DND-41 (cell line): ENCODE data around the gene RNF43.

Experiments used
- ATAC-seq: fragments of 200-7000 bp; cut with Tn5 transposase; 3 replicates; pipeline ENCODE4 v1.9.1; 2021; ENCODE audit warnings: low read depth; ENCODE audit not compliant: insufficient read depth
- DNase-seq: peaks from one replicate; pipeline ENCODE4 v3.0.0-alpha.2; 2020
- H2AFZ ChIP-seq: 2 replicates; pipeline ENCODE4 v1.6.0; 2012; ENCODE audit warnings: low read depth, low read length
- H3K27ac ChIP-seq: 2 replicates; pipeline ENCODE4 v1.5.1; 2012; ENCODE audit warnings: low read length, inconsistent platforms
- H3K27me3 ChIP-seq: fragments of 200-600 bp; sonication (generic); 2 replicates; pipeline ENCODE4 v1.6.0; 2012; ENCODE audit warnings: low read length, mild to moderate bottlenecking, inconsistent platforms; ENCODE audit not compliant: insufficient read depth, poor library complexity
- H3K36me3 ChIP-seq: 2 replicates; pipeline ENCODE4 v1.5.1; 2012; ENCODE audit warnings: low read length, inconsistent platforms; ENCODE audit not compliant: insufficient read depth
- H3K4me1 ChIP-seq: 2 replicates; pipeline ENCODE4 v1.5.1; 2012; ENCODE audit warnings: mild to moderate bottlenecking, low read length; ENCODE audit not compliant: insufficient read depth
- H3K4me2 ChIP-seq: 2 replicates; pipeline ENCODE4 v1.6.0; 2012; ENCODE audit warnings: mild to moderate bottlenecking, moderate library complexity, low read length, inconsistent platforms; ENCODE audit not compliant: insufficient read depth
- H3K4me3 ChIP-seq, 2 experiments: fragments of 200-600 bp in 1 of 2; shearing (Covaris generic) in 1 of 2; 2 replicates each; pipeline ENCODE4 v1.5.1; 2012 to 2016; ENCODE audit warnings: inconsistent platforms in 2 of 2, low read length in 2 of 2, mild to moderate bottlenecking in 2 of 2, low read depth in 1 of 2, moderate library complexity in 1 of 2
- H3K79me2 ChIP-seq: 2 replicates; pipeline ENCODE4 v1.6.0; 2012; ENCODE audit warnings: low read length, inconsistent platforms; ENCODE audit not compliant: insufficient read depth
- H3K9ac ChIP-seq: 2 replicates; pipeline ENCODE4 v1.6.0; 2012; ENCODE audit warnings: low read depth, mild to moderate bottlenecking, inconsistent platforms, low read length, moderate library complexity
- H3K9me3 ChIP-seq: 2 replicates; pipeline ENCODE4 v1.5.1; 2012; ENCODE audit warnings: low read length, moderate library complexity, mild to moderate bottlenecking, inconsistent platforms; ENCODE audit not compliant: insufficient read depth, severe bottlenecking
- H4K20me1 ChIP-seq: 2 replicates; pipeline ENCODE4 v1.6.0; 2012; ENCODE audit warnings: low read length; ENCODE audit not compliant: insufficient read depth
- EZH2 ChIP-seq: IDR thresholded peaks from 3 replicates; pipeline ENCODE4 v1.6.1; 2012; ENCODE audit warnings: borderline replicate concordance, low read depth, mild to moderate bottlenecking, moderate library complexity, low read length, inconsistent platforms; ENCODE audit not compliant: severe bottlenecking
- TF ChIP-seq, protein P1 (sequence below): IDR thresholded peaks from 2 replicates; pipeline ENCODE4 v1.5.1; 2012; ENCODE audit warnings: borderline replicate concordance, low read length, moderate library complexity, mild to moderate bottlenecking; ENCODE audit not compliant: poor library complexity, severe bottlenecking; ENCODE audit errors: extremely low read depth

The RNF43 gene

DNA sequence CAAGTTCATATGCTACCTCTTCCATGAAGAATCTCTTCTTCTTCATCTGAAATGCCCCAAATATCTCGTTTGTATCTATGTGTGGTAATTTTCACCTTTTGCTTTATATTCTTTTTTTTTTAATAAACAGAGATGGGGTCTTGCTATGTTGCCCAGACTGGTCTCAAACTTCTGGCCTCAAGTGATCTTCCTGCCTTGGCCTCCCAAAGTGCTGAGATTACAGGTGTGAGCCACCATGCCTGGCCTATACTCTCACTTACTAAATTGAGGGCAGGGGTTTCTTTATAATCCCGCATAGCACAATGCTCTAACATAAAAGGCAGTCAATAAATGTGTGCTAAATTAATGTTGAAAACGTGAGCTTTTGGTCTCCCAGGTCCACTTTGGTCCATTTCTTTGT lies 30.6 kb downstream of the RNF43 start:
- Histone ChIP-seq H3K27me3 (peaks cover 5% of the 10 kb centered on the region), H3K9me3 (no peaks in the 10 kb centered on the region), H3K4me2 (no peak overlapping the region), H2AFZ (no peak overlapping the region), H3K79me2 (no peaks in the 10 kb centered on the region), H4K20me1 (no peaks in the 10 kb centered on the region), H3K4me3 (no peak overlapping the region), H3K36me3 (no peaks in the 10 kb centered on the region), H3K4me1 (peaks cover 10% of the 10 kb centered on the region), H3K9ac (no peak overlapping the region), H3K27ac (no peak overlapping the region)
- ATAC-seq (no peak), DNase-seq (no peak)
- TF ChIP-seq EZH2, result no peak
- TF ChIP-seq, protein P1, sequence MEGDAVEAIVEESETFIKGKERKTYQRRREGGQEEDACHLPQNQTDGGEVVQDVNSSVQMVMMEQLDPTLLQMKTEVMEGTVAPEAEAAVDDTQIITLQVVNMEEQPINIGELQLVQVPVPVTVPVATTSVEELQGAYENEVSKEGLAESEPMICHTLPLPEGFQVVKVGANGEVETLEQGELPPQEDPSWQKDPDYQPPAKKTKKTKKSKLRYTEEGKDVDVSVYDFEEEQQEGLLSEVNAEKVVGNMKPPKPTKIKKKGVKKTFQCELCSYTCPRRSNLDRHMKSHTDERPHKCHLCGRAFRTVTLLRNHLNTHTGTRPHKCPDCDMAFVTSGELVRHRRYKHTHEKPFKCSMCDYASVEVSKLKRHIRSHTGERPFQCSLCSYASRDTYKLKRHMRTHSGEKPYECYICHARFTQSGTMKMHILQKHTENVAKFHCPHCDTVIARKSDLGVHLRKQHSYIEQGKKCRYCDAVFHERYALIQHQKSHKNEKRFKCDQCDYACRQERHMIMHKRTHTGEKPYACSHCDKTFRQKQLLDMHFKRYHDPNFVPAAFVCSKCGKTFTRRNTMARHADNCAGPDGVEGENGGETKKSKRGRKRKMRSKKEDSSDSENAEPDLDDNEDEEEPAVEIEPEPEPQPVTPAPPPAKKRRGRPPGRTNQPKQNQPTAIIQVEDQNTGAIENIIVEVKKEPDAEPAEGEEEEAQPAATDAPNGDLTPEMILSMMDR, result no peak

DNA sequence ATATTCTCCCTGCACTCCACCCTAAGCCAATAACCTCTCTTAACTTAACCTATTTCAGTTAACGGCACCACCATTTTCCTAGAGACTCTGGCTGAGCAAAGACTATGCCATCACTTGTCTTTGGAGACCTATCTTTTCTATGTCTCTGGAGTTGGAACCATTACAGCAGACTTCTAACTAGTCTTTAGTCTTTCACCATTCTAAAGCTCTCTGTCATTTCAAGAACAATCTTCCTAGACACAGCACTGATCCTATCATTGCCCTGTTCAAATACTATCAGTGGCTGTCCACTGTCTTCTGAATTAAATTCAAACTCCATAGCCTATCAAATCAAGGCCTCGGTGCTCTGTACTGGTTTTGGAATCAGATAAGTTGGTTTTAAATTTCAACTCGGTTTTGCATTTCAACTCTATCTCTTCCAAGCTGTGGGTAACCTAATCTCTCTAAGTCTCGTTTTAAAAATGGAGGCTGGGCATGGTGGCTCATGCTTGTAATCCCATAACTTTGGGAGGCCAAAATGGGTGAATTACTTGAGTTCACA lies 31.9 kb downstream of the RNF43 start:
- TF ChIP-seq EZH2, result no peak
- TF ChIP-seq, protein P1, result no peak
- DNase-seq (no peak), ATAC-seq (no peak)
- no peak overlapping the region for H3K4me3 ChIP-seq
- H4K20me1 ChIP-seq, result no peaks in the 10 kb centered on the region
- H3K4me1 ChIP-seq, result peaks cover 15% of the 10 kb centered on the region
- H3K9me3 ChIP-seq, result no peaks in the 10 kb centered on the region
- no peak overlapping the region for H2AFZ ChIP-seq
- H3K27me3 ChIP-seq, result peaks cover 1% of the 10 kb centered on the region
- no peaks in the 10 kb centered on the region for H3K79me2 ChIP-seq
- H3K36me3 ChIP-seq, result no peaks in the 10 kb centered on the region
- no peak overlapping the region for H3K4me2 ChIP-seq
- H3K9ac ChIP-seq, result no peak overlapping the region
- no peak overlapping the region for H3K27ac ChIP-seq

DNA sequence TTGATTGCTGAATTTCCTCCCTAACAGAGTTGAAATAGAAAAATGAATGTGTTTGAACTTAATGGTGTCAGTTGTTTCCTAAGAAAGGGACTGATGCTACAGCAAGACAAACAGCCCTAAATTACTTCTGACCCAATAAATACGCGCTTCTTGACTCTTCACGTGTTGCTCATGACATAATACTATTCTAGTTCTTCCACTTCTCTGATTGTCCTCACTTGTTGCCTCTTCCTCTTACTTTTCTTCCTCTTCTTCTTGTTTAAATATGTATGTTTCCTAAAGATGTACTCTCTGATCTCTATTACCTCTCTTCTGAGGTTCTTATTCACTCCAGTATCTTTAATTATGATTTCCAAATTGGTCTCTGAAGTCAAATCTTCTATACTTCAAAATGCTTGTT lies 32.4 kb downstream of the RNF43 start:
- Histone ChIP-seq H3K4me3 (no peak overlapping the region), H3K27ac (no peak overlapping the region), H4K20me1 (no peaks in the 10 kb centered on the region), H3K36me3 (no peaks in the 10 kb centered on the region), H3K4me1 (peaks cover 20% of the 10 kb centered on the region), H3K9ac (no peak overlapping the region), H3K4me2 (no peak overlapping the region), H3K27me3 (no peaks in the 10 kb centered on the region), H2AFZ (no peak overlapping the region), H3K9me3 (no peaks in the 10 kb centered on the region), H3K79me2 (no peaks in the 10 kb centered on the region)
- TF ChIP-seq, protein P1, result no peak
- no peak for TF ChIP-seq EZH2
- DNase-seq (no peak), ATAC-seq (no peak)
